ENCODE results near the gene IFNA10.
"Not testable (repeated sequence)": the region's sequence is repeated elsewhere in the genome, so short reads cannot be mapped to it uniquely, and the experiment has no call there.

IFNA10 gene

DNA sequence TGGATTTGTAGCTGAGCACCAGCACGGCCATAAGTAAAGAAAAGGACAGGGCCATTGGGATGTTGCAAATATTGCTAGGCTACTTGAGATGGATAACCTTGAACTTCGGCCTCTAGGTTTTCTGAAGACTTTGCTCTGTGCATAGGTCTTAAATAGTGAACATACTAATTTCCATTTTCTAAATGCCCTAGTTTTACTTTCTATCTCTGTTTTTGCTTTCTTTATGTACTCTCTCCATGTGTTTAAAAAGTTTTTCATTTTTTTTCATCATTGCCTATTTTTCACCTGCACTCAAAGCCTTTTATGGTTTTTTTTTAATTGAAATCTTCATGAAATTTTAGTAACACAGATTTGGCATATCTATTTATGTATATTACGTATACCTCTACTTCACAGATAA, at the start of gene IFNA10:
Gene IFNA10 (minus strand): TSS at position 101 of the 400 bp plus-strand sequence. CDS start 46 bp downstream, at position 55.
- not testable (repeated sequence) for DNase-seq (ENCODE audit: low spot score)

- no peak for DNase-seq (ENCODE audit: low spot score)
Measured at GRCh38 chr9:21255538-21256212, 48.7 kb upstream of the IFNA10 start.

GRCh38 chr9:21252721-21253547, 46.0 kb upstream of the IFNA10 start:
- DNase-seq (ENCODE audit: low spot score) = peak; percentile 59

GRCh38 chr9:21251638-21252037, 44.7 kb upstream of the IFNA10 start:
- DNase-seq (ENCODE audit: low spot score) = no peak

- no peak for DNase-seq (ENCODE audit: low spot score)
Measured at GRCh38 chr9:21251190-21251589, 44.2 kb upstream of the IFNA10 start.

DNA sequence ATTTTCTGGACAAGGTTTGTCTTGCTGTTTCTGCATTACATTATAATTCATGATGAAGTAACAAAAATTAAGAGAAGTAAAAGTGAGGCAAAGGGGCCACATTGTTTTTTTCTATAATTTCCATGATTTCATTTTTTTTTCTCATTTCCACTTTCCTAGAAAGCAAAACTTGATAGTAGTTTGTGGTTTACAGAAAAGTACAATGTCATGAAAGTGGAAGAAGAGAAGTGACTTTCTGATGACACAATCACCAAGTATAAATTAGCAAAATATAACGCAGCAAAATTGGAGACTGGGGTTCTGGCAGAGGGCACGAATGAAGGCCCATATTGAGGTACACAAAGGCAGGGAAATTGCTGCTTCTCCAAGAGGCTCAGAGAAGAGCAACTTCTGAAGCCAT, 37.9 kb upstream of the IFNA10 start:
- DNase-seq (ENCODE audit: low spot score) = no peak

GRCh38 chr9:21239911-21240310, 33.0 kb upstream of the IFNA10 start, which contains the start of gene IFNA14:
IFNA14 (minus strand) TSS chr9:21240005; CDS start chr9:21239935, 70 bp downstream.
- no peak for DNase-seq (ENCODE audit: low spot score)

DNA sequence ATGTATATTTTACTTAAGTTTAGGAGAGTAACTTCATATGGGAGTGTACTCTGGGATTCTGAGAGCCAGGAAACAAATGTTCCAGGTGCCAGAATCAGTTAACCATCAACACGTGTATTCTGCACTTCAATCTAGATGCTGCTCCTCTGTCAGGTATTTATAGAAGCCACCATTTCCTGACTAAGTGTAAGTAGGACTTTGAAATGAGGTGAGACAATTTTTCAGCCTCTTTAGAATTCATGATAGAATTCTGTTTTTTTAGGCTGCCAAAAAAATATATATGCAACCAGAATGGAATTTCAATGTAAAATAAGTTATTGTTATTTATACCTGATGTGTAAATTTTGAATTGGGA, 29.4 kb upstream of the IFNA10 start:
- not testable (repeated sequence) for DNase-seq (ENCODE audit: low spot score)

- DNase-seq (ENCODE audit: low spot score) = peak; percentile 74
Measured at GRCh38 chr9:21235468-21236359, 28.8 kb upstream of the IFNA10 start.

- no peak for DNase-seq (ENCODE audit: low spot score)
Measured at GRCh38 chr9:21234153-21234687, 27.3 kb upstream of the IFNA10 start.

DNA sequence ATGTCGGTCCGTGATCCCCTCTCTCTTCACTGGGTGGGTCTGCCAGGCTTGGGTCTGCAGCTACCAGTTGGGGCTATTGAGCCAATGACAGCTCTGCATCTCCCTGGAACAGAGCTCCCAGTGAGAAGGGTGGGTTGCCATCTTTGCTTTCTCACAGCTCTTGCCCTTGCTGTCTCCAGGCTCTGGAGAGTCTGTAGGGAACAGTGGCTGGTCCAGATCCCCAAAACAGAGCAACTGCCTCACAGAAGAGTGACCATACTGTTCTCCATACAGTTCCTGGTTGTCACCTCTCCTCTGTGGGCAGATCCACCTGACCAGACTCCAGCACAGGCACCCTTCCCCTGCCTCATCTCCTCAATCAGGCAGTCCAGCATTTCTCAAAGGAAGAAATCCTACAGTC, 26.3 kb upstream of the IFNA10 start:
- DNase-seq (ENCODE audit: low spot score) = no peak

DNA sequence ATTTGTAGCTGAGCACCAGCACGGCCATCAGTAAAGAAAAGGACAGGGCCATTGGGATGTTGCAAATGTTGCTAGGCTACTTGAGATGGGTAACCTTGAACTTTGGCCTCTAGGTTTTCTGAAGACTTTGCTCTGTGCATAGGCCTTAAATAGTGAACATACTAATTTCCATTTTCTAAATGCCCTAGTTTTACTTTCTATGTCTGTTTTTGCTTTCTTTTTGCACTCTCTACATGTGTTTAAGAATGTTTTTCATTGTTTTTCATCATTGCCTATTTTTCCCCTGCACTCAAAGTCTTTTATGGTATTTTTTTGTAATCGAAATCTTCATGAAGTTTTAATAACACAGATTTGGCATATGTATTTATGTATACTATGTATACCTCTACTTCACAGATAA, 21.2 kb upstream of the IFNA10 start, which contains the start of gene IFNA17:
Gene IFNA17 (minus strand): TSS at position 101 of the 400 bp plus-strand sequence. CDS start 49 bp downstream, at position 52.
- DNase-seq (ENCODE audit: low spot score) = no peak

- not testable (repeated sequence) for DNase-seq (ENCODE audit: low spot score)
Measured at GRCh38 chr9:21217211-21217610, 10.3 kb upstream of the IFNA10 start, which contains the start of gene IFNA16. IFNA16 (minus strand) TSS chr9:21217311; CDS start chr9:21217305, 6 bp downstream.

GRCh38 chr9:21213411-21214326, 6.7 kb upstream of the IFNA10 start:
- DNase-seq (ENCODE audit: low spot score) = peak; percentile 53

DNA sequence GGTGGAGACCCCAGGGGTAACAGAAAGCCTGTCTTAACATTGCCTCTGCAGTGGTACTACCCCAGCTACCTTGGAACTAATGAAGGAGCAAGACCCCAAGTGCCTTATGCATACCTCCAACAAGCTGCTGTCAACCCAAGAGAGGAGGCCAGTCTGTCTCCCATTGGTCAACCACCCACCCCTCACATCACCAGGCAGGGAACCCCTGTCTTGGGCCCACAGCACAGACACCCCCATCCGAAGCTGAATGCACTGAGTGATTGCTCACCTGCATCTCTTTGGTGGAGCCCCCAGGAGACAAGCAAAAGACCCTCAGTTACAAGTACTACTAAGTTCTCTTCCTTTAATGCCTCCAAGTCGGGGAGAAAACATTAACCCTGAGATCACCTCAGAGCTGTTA, 5.2 kb upstream of the IFNA10 start:
- DNase-seq (ENCODE audit: low spot score) = not testable (repeated sequence)

- DNase-seq (ENCODE audit: low spot score) = not testable (repeated sequence)
Measured at GRCh38 chr9:21210782-21211181, 3.8 kb upstream of the IFNA10 start.

DNA sequence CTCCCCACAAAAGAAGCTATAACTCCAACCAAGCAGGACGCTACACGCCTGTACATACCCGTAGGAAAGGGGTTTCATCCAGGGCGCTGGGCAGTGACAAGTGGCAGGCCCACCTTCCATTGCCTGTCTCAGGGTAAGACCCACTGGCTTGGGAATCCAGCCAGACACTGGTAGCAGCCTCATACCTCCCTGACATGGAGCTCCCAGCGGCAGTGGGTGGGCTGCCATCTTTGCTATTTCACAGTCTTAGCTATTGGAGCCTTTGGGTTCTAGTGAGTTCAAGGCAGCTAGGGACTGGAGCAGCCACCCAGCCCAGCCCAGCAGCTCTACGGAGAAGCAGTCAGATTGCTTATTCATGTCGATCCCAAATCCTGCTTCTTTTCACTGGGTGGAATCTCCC, 3.4 kb upstream of the IFNA10 start:
- no peak for DNase-seq (ENCODE audit: low spot score)

DNA sequence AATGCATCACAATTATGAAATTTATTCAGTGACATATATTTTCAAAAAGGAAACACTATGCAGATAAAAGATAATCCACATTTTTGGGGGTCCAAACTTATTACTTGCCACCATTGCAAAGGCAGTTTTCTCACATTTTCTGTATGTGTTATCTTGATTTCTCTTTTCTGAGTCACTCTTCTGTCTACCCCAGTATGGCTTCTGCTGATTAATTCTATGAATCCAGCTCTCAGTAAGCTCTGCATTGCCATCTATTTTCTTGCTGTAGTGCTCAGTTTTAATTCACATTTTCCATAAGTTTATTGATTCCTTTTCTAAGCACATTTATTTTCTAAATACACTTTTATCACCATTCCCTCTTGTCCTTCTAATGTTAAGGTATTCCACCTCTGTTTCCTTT, 1.7 kb downstream of the IFNA10 start:
- DNase-seq (ENCODE audit: low spot score) = no peak

DNA sequence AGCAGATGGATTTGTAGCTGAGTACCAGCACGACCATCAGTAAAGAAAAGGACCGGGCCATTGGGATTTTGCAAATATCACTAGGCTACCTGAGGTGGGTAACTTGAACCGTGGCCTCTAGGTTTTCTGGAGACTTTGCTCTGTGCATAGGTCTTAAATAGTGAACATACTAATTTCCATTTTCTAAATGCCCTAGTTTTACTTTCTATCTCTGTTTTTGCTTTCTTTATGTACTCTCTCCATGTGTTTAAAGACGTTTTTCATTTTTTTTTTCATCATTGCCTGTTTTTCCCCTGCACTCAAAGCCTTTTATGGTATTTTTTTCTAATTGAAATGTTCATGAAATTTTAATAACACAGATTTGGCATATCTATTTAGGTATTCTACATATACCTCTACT, 4.8 kb downstream of the IFNA10 start, which contains the start of gene IFNA7:
Gene IFNA7 (minus strand): TSS at position 101 of the 400 bp plus-strand sequence. CDS start 40 bp downstream, at position 61.
- DNase-seq (ENCODE audit: low spot score) = not testable (repeated sequence)
